HepG2 (cell line): ENCODE data around the gene SAMD8. TPM values are rescaled to one million over a fixed set of nuclear protein-coding genes. Genes with fewer than 3 reads are reported as not detected.

Experiments used
- AHR ChIP-seq: IDR thresholded peaks from 2 replicates; pipeline ENCODE4 v1.6.1; 2018; ENCODE audit warnings: missing genetic modification reagents, missing compliant biosample characterization
- ARHGAP35 ChIP-seq: sonication (generic); formaldehyde crosslinking; IDR thresholded peaks from 2 replicates; pipeline ENCODE4 v1.9.0; 2022; ENCODE audit warnings: mild to moderate bottlenecking, inconsistent platforms, moderate library complexity, missing genetic modification reagents, borderline replicate concordance
- CC2D1A ChIP-seq: sonication (generic); formaldehyde crosslinking; IDR thresholded peaks from 2 replicates; pipeline ENCODE4 v1.8.1; 2023; ENCODE audit warnings: mild to moderate bottlenecking, missing genetic modification reagents
- CEBPB ChIP-seq: IDR thresholded peaks from 2 replicates; pipeline ENCODE4 v1.6.1; 2011; ENCODE audit warnings: low read depth, low read length, improper control_type of control experiment, borderline replicate concordance
- ESRRA ChIP-seq: sonication (generic); formaldehyde crosslinking; IDR thresholded peaks from 2 replicates; pipeline ENCODE4 v1.5.1; 2020; ENCODE audit warnings: mild to moderate bottlenecking, low read depth, missing genetic modification reagents
- HMG20A ChIP-seq: IDR thresholded peaks from 2 replicates; pipeline ENCODE4 v1.6.1; 2016; ENCODE audit warnings: borderline replicate concordance
- KDM6A ChIP-seq: IDR thresholded peaks from 2 replicates; pipeline ENCODE4 v1.6.1; 2016; ENCODE audit warnings: low read depth
- LBX2 ChIP-seq: sonication (generic); formaldehyde crosslinking; IDR thresholded peaks from 2 replicates; pipeline ENCODE4 v1.5.0; 2020; ENCODE audit warnings: missing genetic modification reagents, mild to moderate bottlenecking, borderline replicate concordance
- PREB ChIP-seq: sonication (generic); formaldehyde crosslinking; IDR thresholded peaks from 2 replicates; pipeline ENCODE4 v1.4.0; 2020; ENCODE audit warnings: missing genetic modification reagents
- RBAK ChIP-seq: sonication (generic); formaldehyde crosslinking; IDR thresholded peaks from 2 replicates; pipeline ENCODE4 v1.5.1; 2020; ENCODE audit warnings: mild to moderate bottlenecking, missing genetic modification reagents
- REST ChIP-seq, 2 experiments: IDR thresholded peaks; 2 replicates each; pipeline ENCODE4 v1.6.1; 2011 to 2012; ENCODE audit warnings: low read length in 2 of 2, borderline replicate concordance in 1 of 2, low read depth in 1 of 2, mild to moderate bottlenecking in 1 of 2, moderate library complexity in 1 of 2
- RORA ChIP-seq: sonication (generic); formaldehyde crosslinking; IDR thresholded peaks from 2 replicates; pipeline ENCODE4 v1.5.0; 2020; ENCODE audit warnings: mild to moderate bottlenecking, missing genetic modification reagents, moderate library complexity
- SMARCE1 ChIP-seq: fragments of 450-650 bp; IDR thresholded peaks from 2 replicates; pipeline ENCODE4 v1.6.1; 2017; ENCODE audit warnings: borderline replicate concordance
- SP2 ChIP-seq: sonication (generic); formaldehyde crosslinking; IDR thresholded peaks from 2 replicates; pipeline ENCODE4 v1.5.1; 2020; ENCODE audit warnings: mild to moderate bottlenecking, missing genetic modification reagents
- TGIF2 ChIP-seq: IDR thresholded peaks from 2 replicates; pipeline ENCODE4 v1.6.1; 2016; ENCODE audit warnings: control low read depth, missing compliant biosample characterization
- ZBTB25 ChIP-seq: IDR thresholded peaks from 2 replicates; pipeline ENCODE4 v1.6.1; 2018; ENCODE audit warnings: missing genetic modification reagents
- ZFP36L2 ChIP-seq: sonication (generic); formaldehyde crosslinking; IDR thresholded peaks from 2 replicates; pipeline ENCODE4 v1.4.0; 2020; ENCODE audit warnings: missing genetic modification reagents
- ZMYM4 ChIP-seq: sonication (generic); formaldehyde crosslinking; IDR thresholded peaks from 2 replicates; pipeline ENCODE4 v1.8.1; 2023; ENCODE audit warnings: mild to moderate bottlenecking, missing genetic modification reagents
- ZNF20 ChIP-seq: sonication (generic); formaldehyde crosslinking; IDR thresholded peaks from 2 replicates; pipeline ENCODE4 v1.4.0; 2020; ENCODE audit warnings: mild to moderate bottlenecking, moderate library complexity, missing genetic modification reagents
- ZNF260 ChIP-seq: sonication (generic); formaldehyde crosslinking; IDR thresholded peaks from 2 replicates; pipeline ENCODE4 v1.4.0; 2020; ENCODE audit warnings: missing genetic modification reagents, low read depth, mild to moderate bottlenecking, borderline replicate concordance
- ZNF547 ChIP-seq: sonication (generic); formaldehyde crosslinking; IDR thresholded peaks from 2 replicates; pipeline ENCODE4 v1.5.1; 2020; ENCODE audit warnings: mild to moderate bottlenecking, missing genetic modification reagents
- ZNF557 ChIP-seq: sonication (generic); formaldehyde crosslinking; IDR thresholded peaks from 2 replicates; pipeline ENCODE4 v1.4.0; 2020; ENCODE audit warnings: missing genetic modification reagents
- ZNF619 ChIP-seq: sonication (generic); formaldehyde crosslinking; IDR thresholded peaks from 2 replicates; pipeline ENCODE4 v1.4.0; 2020; ENCODE audit warnings: mild to moderate bottlenecking, missing genetic modification reagents
- ZNF629 ChIP-seq: sonication (generic); formaldehyde crosslinking; conservative IDR thresholded peaks from 2 replicates; pipeline ENCODE4 v1.5.0; 2020; ENCODE audit warnings: missing genetic modification reagents
- ZNF800 ChIP-seq: sonication (generic); formaldehyde crosslinking; IDR thresholded peaks from 2 replicates; pipeline ENCODE4 v1.4.0; 2020; ENCODE audit warnings: missing genetic modification reagents
- ZSCAN9 ChIP-seq: IDR thresholded peaks from 2 replicates; pipeline ENCODE4 v1.6.1; 2016; ENCODE audit warnings: borderline replicate concordance
- polyA plus RNA-seq, 8 experiments: library from polyadenylated mRNA; depleted of rRNA in 3 of 8; stranded (reverse) in 7 of 8; unstranded in 1 of 8; fragments of >200 nt; fragmentation: Illumina TruSeq in 4 of 8; extraction: Trizol in 4 of 8; gene quantifications; 2 replicates each; pipeline versions ENCODE4 v1.2.1 to v1.2.3, GENCODE V29; 2011 to 2016; ENCODE audit warnings: low read depth in 4 of 8, missing spikeins in 1 of 8, mixed read lengths in 1 of 8; ENCODE audit not compliant: insufficient read depth in 1 of 8
- total RNA-seq, 5 experiments: library from RNA; depleted of rRNA; stranded (reverse); fragments of >200 nt; fragmentation: Illumina TruSeq; extraction: Trizol; gene quantifications; 2 replicates each; pipeline ENCODE4 v1.2.3, GENCODE V29; 2016; ENCODE audit warnings: low read depth in 1 of 5

The SAMD8 gene
- total and polyA plus RNA-seq, 2 of the 13 experiments (the other 11 are each of a cell fraction or from before 2014, with no cell fraction given), result 10.4 to 13.2 TPM

GRCh38 chr10:75209921-75210281 is 98.4 kb downstream of the SAMD8 start (continued):
- TF ChIP-seq SP2 (CRISPR knock-in tag), result no peak
- TF ChIP-seq ZNF20 (CRISPR knock-in tag), result no peak
- no peak for TF ChIP-seq CEBPB
- no peak for TF ChIP-seq ZNF619
- no peak for TF ChIP-seq ZNF800 (CRISPR knock-in tag)
- no peak for TF ChIP-seq ESRRA
- no peak for TF ChIP-seq PREB (CRISPR knock-in tag)
- TF ChIP-seq KDM6A, result no peak
- no peak for TF ChIP-seq ZFP36L2 (CRISPR knock-in tag)
- no peak for TF ChIP-seq CC2D1A (CRISPR knock-in tag)
- TF ChIP-seq ZNF557 (CRISPR knock-in tag), result no peak
- no peak for TF ChIP-seq REST (IDR thresholded peaks at IDR 0.05; ENCODE audit: borderline replicate concordance in 1 of 2, low read depth in 1 of 2, low read length in 2 of 2)
- TF ChIP-seq RORA, result no peak
- 0 out of 2 replicates have a peak, but pooled peaks have one; percentile 5 for TF ChIP-seq AHR (CRISPR knock-in tag)
- TF ChIP-seq LBX2 (CRISPR knock-in tag), result no peak
- TF ChIP-seq RBAK, result no peak
- TF ChIP-seq TGIF2 (CRISPR knock-in tag), result no peak
- no peak for TF ChIP-seq ZNF547
- no peak for TF ChIP-seq SMARCE1
- no peak for TF ChIP-seq ZMYM4 (CRISPR knock-in tag)
- no peak for TF ChIP-seq ZBTB25 (CRISPR knock-in tag)
- no peak for TF ChIP-seq ARHGAP35
- TF ChIP-seq HMG20A (CRISPR knock-in tag), result no peak
- TF ChIP-seq ZNF260 (CRISPR knock-in tag), result no peak
- TF ChIP-seq ZNF629 (CRISPR knock-in tag), result peak; percentile 13; the same call in 1 of the 2 replicates
- TF ChIP-seq ZSCAN9 (CRISPR knock-in tag), result no peak
